H54 (cell line): ENCODE results near the gene GAL3ST2.
"Not testable (repeated sequence)": the region's sequence is repeated elsewhere in the genome, so short reads cannot be mapped to it uniquely, and the experiment has no call there.

Experiments used
- DNase-seq: peaks from one replicate; pipeline ENCODE4 v3.0.0; 2011; ENCODE audit warnings: low spot score, mixed read lengths; ENCODE audit not compliant: insufficient read length
- FAIRE-seq: peaks from 3 replicates; lab custom pipeline; 2011; peaks lifted over from hg19 to GRCh38; lab: Jason Lieb, UNC
- POLR2A ChIP-seq: IDR thresholded peaks from 2 replicates; pipeline ENCODE4 v1.6.1; 2011; ENCODE audit warnings: low read depth, mild to moderate bottlenecking, low read length

GAL3ST2 gene

DNA sequence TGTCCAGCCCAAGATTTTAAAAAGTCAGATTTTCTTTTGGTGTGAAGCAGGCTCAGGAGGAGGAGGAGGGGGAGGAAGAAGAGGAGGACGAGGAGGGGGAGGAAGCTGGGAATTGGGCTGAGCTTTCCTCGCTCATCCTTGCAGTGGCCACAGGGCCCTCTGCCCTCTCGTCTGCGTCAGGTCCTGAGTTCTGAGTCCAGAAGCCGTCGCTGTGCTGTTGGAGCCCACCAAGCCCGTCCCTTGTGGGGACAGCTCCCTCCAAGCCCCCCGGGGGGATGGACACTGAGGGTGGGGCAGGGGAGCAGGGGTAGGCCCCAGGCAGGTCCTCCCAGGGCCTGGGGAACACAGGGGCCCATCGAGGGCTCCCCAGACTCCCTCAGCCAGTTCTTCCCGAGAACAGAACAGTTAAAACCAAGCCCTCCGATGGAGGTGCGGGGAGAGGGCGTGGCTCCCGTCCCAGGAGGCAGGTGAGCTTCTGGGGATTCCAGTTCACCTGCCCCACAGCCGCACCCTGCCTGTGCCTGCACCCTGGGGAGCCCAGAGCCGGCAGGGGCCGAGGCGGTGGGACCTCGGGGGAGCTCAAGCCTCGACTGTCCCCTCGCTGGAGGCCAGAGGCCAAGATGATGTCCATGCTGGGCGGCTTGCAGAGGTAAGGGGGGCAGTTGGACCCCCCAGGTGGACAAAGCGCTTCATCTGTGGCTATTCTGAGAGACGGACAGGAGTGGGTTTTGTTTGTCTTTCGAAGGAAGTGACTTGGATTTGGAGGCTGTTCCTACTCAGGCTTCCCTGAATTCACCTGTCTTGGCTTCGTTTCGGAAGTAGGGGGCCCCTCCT is at the start of gene GAL3ST2:
Gene GAL3ST2, plus strand, starts transcription at position 487 of the 834 bp plus-strand sequence. Its CDS starts 134 bp downstream, at position 621.
- DNase-seq (no peak), FAIRE-seq (no peak)
- TF ChIP-seq POLR2A = no peak

DNA sequence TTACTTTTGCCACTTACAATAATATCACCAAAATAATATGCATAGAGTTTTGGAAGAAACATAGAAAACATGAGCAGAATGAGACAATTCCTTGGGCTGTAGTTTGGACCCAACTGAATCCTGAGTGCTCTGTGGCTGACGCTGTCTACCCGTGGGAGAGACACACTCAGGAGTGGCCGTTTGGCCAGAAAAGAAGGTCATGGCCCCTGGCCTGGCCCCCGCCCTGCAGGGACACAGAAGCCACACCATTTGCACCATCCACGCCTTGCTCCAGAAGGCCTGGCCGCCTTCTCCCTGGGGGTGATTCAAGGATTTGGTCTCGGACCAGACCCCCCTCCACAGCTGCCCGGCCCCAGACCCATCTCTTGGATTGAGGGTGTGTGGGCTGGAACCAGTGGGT is 48.6 kb upstream of the GAL3ST2 start:
- no peak for TF ChIP-seq POLR2A
- DNase-seq (no peak), FAIRE-seq (no peak)

DNA sequence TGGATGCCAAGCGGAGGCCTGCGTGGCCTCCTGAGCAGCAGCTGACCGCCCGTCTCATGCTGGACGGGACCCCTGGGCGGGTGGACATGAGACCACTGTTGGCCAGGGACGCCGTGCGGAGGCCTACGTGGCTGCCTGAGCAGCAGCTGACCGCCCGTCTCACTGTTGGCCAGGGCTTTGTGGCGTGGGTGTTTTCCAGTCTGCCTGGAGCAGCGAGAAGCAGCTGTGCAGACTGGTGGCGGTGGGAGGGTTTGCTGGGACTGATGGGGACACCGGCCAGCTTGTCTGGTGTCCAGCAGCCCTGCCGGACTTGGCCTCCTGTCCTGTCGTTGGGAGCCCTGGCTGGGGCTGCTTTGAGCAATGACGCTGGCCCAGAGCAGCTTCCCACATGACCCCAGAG is 48.0 kb upstream of the GAL3ST2 start:
- no peak for FAIRE-seq
- no peak for DNase-seq
- no peak for TF ChIP-seq POLR2A

DNA sequence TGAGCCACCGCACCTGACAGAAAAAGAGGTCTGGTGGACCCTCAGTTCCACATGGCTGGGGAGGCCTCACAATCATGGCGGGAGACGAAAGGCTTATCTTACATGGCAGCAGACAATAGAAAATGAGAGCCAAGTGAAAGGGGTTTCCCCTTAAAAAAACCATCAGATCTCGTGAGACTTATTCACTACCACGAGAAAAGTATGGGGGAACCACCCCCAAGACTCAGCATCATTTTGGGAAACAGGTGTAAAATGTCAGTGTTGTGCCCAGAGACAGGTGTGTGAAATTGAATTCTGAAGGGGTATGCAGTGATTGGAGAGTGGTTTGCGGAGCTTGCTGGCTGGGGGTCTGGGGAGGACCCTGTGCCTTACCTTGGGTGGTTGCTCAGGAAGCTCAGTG is 46.8 kb upstream of the GAL3ST2 start:
- no peak for FAIRE-seq
- DNase-seq = no peak
- TF ChIP-seq POLR2A = no peak

DNA sequence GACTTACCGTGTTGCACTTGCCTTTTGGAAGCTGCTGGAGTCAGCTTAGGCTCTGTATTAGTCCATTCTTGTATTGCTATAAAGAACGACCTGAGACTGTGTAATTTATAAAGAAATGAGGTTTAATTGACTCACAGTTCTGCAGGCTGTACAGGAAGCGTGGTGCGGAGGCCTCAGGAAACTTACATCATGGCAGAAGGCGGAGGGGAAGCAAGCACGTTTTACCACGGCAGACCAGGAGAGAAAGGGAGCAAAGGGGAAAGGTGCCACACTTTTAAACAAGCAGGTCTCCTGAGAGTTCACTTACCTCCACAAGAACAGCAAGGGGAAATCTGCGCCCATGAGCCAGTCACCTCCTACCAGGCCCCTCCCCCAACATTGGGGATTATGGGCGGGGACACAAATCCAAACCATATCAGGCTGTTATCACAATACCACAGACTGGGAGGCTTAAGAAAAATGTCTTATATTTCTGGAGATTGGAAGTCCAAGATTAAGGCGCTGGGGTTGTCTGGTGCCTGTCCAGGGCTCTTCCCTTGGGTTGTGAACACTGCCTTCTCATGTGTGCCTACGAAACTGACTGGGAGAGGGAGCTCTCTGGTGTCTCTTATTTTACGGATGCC is 45.8 kb upstream of the GAL3ST2 start:
- TF ChIP-seq POLR2A = no peak
- FAIRE-seq = no peak
- DNase-seq = no peak

DNA sequence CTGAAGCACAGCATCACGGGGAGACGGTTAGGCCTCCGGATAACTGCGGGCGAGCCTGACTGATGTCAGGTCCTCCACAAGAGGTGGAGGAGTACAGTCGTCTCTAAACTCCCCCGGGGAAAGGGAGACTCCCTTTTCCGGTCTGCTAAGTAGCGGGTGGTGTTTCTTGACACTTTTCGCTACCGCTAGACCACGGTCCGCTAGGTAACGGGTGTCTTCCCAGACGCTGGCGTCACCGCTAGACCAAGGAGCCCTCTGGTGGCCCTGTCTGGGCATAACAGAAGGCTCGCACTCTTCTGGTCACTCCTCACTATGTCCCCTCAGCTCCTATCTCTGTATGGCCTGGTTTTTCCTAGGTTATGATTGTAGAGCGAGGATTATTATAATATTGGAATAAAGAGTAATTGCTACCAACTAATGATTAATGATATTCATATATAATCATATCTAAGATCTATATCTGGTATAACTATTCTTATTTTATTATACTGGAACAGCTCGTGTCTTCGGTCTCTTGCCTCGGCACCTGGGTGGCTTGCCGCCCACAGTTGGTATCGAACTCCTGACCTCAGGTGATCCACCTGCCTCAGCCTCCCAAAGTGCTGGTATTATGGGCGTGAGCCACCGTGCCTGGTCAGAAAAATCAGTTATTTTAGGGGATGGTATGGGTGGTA is 44.0 kb upstream of the GAL3ST2 start:
- DNase-seq, FAIRE-seq: not testable (repeated sequence)

DNA sequence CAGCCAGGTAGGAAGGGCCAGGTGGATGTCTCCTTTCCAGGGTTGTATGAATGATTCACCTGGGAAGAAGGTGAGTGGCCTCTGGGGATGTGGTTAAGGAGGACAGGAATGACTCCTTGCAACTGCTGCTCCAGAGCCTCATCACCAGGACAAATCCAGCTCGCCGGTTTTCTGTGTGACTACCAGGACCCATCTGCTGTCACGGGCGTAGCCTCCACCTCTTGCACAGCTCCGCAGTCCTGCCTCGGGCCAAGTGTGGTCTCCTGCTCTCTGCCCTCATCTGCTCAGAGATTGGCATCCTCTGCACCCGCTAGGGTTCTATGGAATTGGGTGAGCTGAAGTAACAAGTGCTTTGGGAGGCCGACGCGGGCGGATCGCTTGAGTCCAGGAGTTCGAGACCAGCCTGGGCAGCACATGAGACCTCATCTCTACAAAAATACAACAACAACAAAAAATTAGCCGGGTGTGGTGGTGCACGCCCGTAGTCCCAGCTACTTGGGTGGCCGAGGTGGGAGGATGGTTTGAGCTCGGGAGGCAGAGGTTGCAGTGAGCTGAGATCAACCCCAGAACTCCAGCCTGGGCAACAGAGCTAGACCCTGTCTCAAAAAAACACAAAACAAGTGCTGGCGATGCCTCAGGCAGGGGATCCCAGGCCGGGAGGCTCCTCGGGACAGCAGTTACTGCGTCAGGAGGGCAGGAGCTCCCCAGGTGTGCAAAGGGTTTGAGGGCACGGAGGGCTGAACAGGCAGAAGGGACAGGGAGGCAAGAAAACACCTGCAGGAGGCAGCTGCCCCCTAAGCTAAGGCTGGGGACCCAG is 43.0 kb upstream of the GAL3ST2 start:
- no peak for DNase-seq
- no peak for TF ChIP-seq POLR2A
- no peak for FAIRE-seq

DNA sequence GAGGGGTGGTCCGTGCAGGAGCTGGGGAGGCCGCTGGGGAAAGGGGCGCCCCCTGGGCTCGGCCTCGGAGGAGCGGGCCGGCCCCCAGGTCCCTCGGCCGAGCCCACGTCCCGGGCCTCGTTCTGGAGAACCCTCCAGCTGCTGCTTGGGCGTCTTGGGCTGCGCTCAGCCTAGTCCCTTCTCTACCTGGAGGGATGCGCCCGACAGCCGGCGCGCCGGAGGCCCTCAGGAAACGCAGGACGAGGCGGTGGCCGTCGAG is 42.5 kb upstream of the GAL3ST2 start:
- no peak for TF ChIP-seq POLR2A
- DNase-seq = peak; percentile 89
- no peak for FAIRE-seq

DNA sequence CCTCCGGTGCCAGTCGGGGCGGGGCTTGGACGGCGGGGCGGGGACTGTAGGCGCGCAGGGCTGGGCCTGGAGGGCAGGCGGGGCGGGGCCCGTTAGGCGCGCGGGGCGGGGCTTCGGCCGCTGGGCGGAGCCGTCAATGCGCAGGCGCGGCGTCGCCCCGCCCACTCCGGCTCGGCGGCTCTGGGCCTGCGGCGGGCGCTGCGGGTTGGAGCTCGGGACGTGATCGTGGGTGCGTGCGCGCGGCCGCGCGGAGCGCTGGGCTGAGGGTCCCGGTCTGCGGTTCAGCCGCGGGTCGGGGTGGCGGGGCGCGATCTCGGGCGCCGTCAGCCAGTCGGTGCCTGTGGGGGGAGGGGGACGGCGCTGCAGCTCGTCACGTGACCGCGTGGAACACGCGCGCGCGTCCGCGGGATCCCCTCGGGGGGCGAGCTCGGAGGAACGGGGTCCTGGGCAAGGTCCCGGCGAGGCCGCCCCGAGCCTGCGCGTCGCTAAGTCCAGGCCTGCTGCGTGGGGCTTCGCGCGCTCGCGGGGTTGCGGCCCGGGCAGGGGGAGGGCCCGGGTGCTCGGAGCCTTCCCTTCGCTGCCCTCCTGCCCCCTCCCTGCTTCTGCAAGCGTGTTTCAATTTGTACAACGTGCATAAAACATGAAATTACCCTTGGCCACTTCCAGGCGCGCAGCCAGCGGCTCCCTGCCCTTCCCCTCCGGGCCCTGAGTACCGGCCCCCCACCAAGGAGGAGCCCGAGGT is 42.0 kb upstream of the GAL3ST2 start, which contains the start of gene D2HGDH:
Gene D2HGDH, plus strand, starts transcription at position 164 of the 742 bp plus-strand sequence. CDS start 595 bp downstream, outside the sequence.
- no peak for FAIRE-seq
- peak; percentile 85 for TF ChIP-seq POLR2A

DNA sequence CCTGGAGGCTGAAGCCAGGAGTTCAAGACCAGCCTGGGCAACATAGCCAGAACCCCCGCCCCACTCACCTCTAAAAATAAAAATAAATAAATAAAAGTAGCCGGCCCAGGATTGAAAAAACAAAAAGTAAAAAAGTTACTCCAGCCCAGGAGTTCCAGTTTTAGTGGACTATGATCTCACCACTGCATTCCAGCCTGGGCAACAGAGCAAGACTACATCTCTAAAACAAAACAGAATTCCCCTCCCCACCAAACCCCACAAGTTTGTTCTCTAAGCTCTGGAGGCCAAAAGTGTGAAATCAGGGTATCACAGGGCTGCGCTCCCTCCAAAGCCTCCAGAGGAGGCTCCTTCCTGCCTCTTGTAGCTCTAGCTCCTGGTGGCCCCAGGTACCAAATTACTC is 40.5 kb upstream of the GAL3ST2 start:
- FAIRE-seq = no peak
- DNase-seq = no peak
- TF ChIP-seq POLR2A = no peak

More for the DNA sequence above, 42.0 kb upstream of the GAL3ST2 start, which contains the start of gene D2HGDH:
- peak; percentile 65 for DNase-seq

DNA sequence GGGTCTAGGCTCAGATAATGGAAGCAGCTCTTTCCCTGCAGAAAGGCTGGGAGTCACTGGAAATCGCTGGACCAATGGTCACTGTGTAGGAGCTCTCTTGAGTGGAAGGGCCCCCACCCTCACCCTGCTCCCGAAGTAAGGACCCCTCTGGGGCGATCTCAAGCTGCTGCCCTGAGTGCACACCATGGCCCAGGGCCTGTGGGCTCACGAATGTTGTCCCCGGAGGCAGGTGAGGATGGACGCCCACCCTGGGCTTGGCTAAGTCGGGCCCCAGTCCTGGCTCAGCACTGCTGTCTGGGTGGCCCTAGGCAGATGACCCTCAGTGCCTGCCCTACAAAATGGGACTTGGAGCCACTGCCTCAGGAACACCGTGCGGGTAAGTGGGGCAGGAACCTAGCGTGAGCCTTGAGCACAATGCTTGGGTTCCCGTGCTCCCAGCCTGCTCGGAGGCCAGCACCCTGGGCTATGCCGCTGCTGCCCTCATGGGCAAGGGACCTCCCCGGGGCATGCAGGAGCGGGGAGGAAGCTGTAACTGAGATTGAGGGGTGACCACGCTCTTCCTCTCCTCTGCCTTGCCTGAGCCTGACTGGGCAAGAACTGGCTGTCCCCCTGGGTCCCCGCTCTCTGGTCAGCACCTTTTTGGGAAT is 38.5 kb upstream of the GAL3ST2 start:
- no peak for TF ChIP-seq POLR2A
- no peak for FAIRE-seq
- no peak for DNase-seq

DNA sequence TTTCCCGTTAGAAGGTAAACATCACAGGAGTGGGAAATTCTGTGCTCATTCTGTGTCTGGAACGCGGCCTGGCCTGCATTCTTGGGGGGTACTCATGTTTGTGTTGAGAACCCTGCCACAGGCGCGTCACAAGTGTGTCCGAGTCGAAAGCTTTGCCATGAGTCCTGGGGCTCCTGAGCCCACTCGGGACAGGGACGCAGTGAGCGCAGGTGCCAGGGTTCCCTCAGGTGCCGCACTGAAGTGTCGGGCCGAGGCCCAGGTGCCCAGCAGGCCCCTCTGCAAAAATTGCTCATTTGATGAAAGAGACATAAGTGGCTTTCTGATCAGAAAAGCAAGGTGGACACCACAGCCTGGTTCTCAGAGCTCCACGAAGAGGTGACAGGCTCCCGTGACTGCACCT is 37.4 kb upstream of the GAL3ST2 start:
- no peak for FAIRE-seq
- no peak for TF ChIP-seq POLR2A

DNA sequence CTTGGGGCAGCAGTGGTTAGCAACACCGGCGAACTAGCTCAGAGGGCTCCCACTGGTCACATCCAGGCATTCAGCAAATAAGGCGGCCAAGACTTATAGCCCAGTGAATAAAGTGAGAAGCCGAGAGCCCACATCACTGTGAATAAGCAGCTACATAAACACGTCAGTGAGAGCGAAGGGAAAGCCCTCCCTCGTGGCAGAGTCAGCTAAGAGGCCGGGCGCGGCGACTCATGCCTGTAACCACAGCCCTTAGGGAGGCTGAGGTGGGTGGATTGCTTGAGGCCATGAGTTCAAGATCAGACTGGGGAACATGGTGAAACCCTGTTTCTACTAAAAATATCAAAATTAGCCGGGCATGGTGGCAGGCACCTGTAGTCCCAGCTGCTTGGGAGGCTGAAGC is 37.0 kb upstream of the GAL3ST2 start:
- FAIRE-seq = peak; percentile 30

More for the DNA sequence above, 37.4 kb upstream of the GAL3ST2 start:
- no peak for DNase-seq

More for the DNA sequence above, 37.0 kb upstream of the GAL3ST2 start:
- peak; percentile 74 for DNase-seq
- no peak for TF ChIP-seq POLR2A
